Gastrocnemius medialis (tissue), 4 donors: ENCODE results near the gene THPO. TPM values are rescaled to one million over a fixed set of nuclear protein-coding genes. Genes with fewer than 3 reads are reported as not detected.

Source experiments
- ATAC-seq, 2 donors: fragments of 150-250 bp; one replicate each; pipeline ENCODE4 v1.9.1; 2016
- DNase-seq, 2 donors: peaks; one replicate each; pipeline ENCODE4 v3.0.0-alpha.2; 2019
- H3K27ac ChIP-seq, 4 donors: fragments of 200-600 bp; sonication (generic); 1 replicate in 1 of 4; 2 replicates in 3 of 4; pipeline ENCODE4 v1.5.1; 2016 to 2018; ENCODE audit warnings: mild to moderate bottlenecking in 2 of 4, moderate library complexity in 1 of 4
- H3K27me3 ChIP-seq, 3 donors: fragments of 200-600 bp; sonication (generic) in 2 of 3; 1 replicate in 1 of 3; 2 replicates in 2 of 3; pipeline versions ENCODE4 v1.5.1 to v1.6.0; 2016 to 2019; ENCODE audit warnings: mild to moderate bottlenecking in 1 of 3, moderate library complexity in 1 of 3
- H3K36me3 ChIP-seq, 2 donors: fragments of 200-600 bp; sonication (generic) in 1 of 2; one replicate each; pipeline ENCODE4 v1.5.1; 2017 to 2018
- H3K4me1 ChIP-seq, 2 donors: fragments of 200-600 bp; sonication (generic) in 1 of 2; one replicate each; pipeline ENCODE4 v1.5.1; 2016 to 2017; ENCODE audit warnings: mild to moderate bottlenecking in 2 of 2
- H3K4me3 ChIP-seq, 4 donors: fragments of 200-600 bp; sonication (generic) in 3 of 4; 1 replicate in 1 of 4; 2 replicates in 3 of 4; pipeline ENCODE4 v1.5.1; 2016 to 2019; ENCODE audit warnings: mild to moderate bottlenecking in 2 of 4
- H3K9me3 ChIP-seq, 3 donors: fragments of 200-600 bp; sonication (generic) in 2 of 3; 1 replicate in 1 of 3; 2 replicates in 2 of 3; pipeline ENCODE4 v1.5.1; 2016 to 2019
- CTCF ChIP-seq, 5 experiments: fragments of 450-650 bp in 3 of 5; fragments of 200-600 bp in 2 of 5; sonication (generic) in 2 of 5; IDR thresholded peaks in 4 of 5; conservative IDR thresholded peaks in 1 of 5; 1 replicate in 4 of 5; 2 replicates in 1 of 5; pipeline ENCODE4 v1.5.1; 2016 to 2019; ENCODE audit warnings: antibody characterized with exemption in 5 of 5, mild to moderate bottlenecking in 3 of 5, moderate library complexity in 3 of 5
- POLR2A ChIP-seq, 2 donors: fragments of 450-650 bp; IDR thresholded peaks; one replicate each; pipeline ENCODE4 v1.6.1; 2017; ENCODE audit warnings: antibody characterized with exemption in 2 of 2, mild to moderate bottlenecking in 2 of 2, moderate library complexity in 2 of 2
- in situ Hi-C, 4 donors: fragments of 200-750 bp; cut with MboI; loops; one replicate each; pipeline versions ENCODE4 v1.15.0 to v1.8.0; 2017; ENCODE audit warnings: low sequenced_read_pairs in 4 of 4
- intact Hi-C: fragments of 100-400 bp; cut with DNase I; formaldehyde crosslinking; loops from one replicate; pipeline ENCODE4 v1.15.1; 2023; ENCODE audit warnings: low total_unique reads
- total RNA-seq, 4 donors: library from RNA; depleted of rRNA; stranded (reverse); fragments of >200 nt; gene quantifications; one replicate each; pipeline versions ENCODE4 v1.1.0 to v1.2.3, GENCODE V29; 2016

The THPO gene
- total RNA-seq, 4 donors from 2014 or later, result 0.36 to 2.5 (median 0.69) TPM; not detected in 1

GRCh38 chr3:184337981-184338380 lies 40.0 kb downstream of the THPO start:
- Histone ChIP-seq H3K27me3 (no peaks in the 10 kb centered on the region), H3K4me1 (peaks cover 35 to 38% of the 10 kb centered on the region in 2 donors), H3K4me3 (peak overlapping the region; percentile 20 to 36 (median 29)), H3K9me3 (no peaks in the 10 kb centered on the region), H3K27ac (peak overlapping the region; percentile 98 to 99 (median 98)), H3K36me3 (peaks cover 0 to 40% of the 10 kb centered on the region in 2 donors)
- in situ Hi-C loops (no loop called here), intact Hi-C loops (loop anchor here (1.0 to 10.0 kb wide), 4 partner anchors 23 to 1033 kb away; partner anchors contain the start of genes EIF4G1 and PSMD2)
- ATAC-seq (no peak), DNase-seq (no peak)
- TF ChIP-seq CTCF (IDR thresholded peaks at IDR 0.05 in 4 of 5, conservative IDR thresholded peaks at IDR 0.05 in 1 of 5), result no peak
- no peak for TF ChIP-seq POLR2A (IDR thresholded peaks at IDR 0.05)

- DNase-seq, result peak in 1 of 2 donors; percentile 74
- Histone ChIP-seq H3K4me3 (peak within 1 kb of the TSS; percentile 75 to 90 (median 82)), H3K9me3 (no peaks in the 10 kb centered on the region), H3K27ac (peak within 1 kb of the TSS; percentile 98 to 99 (median 98)), H3K27me3 (no peaks in the 10 kb centered on the region), H3K4me1 (peaks cover 38% of the 10 kb centered on the region in 2 donors), H3K36me3 (peaks cover 0 to 40% of the 10 kb centered on the region in 2 donors)
- no peak for TF ChIP-seq POLR2A (IDR thresholded peaks at IDR 0.05)
- no peak for TF ChIP-seq CTCF (IDR thresholded peaks at IDR 0.05 in 4 of 5, conservative IDR thresholded peaks at IDR 0.05 in 1 of 5)
- intact Hi-C loops (loop anchor here (1.0 to 10.0 kb wide), 4 partner anchors 23 to 1033 kb away; partner anchors contain the start of genes EIF4G1 and PSMD2), in situ Hi-C loops (no loop called here)
- peak; percentile 31 to 52 for ATAC-seq
These were observed 40.6 kb downstream of the THPO start, which contains the start of gene FAM131A for GRCh38 chr3:184337399-184337714. FAM131A (plus strand) TSS chr3:184337600; CDS start chr3:184337631, 31 bp downstream.

- H3K4me1 ChIP-seq, result peaks cover 38 to 44% of the 10 kb centered on the region in 2 donors
- H3K27ac ChIP-seq, result peak overlapping the region; percentile 98 to 99 (median 98)
- peaks cover 0 to 40% of the 10 kb centered on the region in 2 donors for H3K36me3 ChIP-seq
- H3K27me3 ChIP-seq, result no peaks in the 10 kb centered on the region
- TF ChIP-seq CTCF (IDR thresholded peaks at IDR 0.05 in 4 of 5, conservative IDR thresholded peaks at IDR 0.05 in 1 of 5) (no peak), POLR2A (IDR thresholded peaks at IDR 0.05) (peak; percentile 60 to 74)
- peak; percentile 68 for DNase-seq
- in situ Hi-C loops, result no loop called here
- no peaks in the 10 kb centered on the region for H3K9me3 ChIP-seq
- H3K4me3 ChIP-seq, result peak overlapping the region; percentile 75 to 90 (median 82)
- ATAC-seq, result peak; percentile 79 to 85
- intact Hi-C loops, result loop anchor here (1.0 to 10.0 kb wide), 4 partner anchors 22 to 1032 kb away; partner anchors contain the start of genes EIF4G1 and PSMD2
These were observed 41.2 kb downstream of the THPO start for GRCh38 chr3:184336547-184337398.

GRCh38 chr3:184335661-184336546 lies 42.1 kb downstream of the THPO start:
- H3K27ac ChIP-seq, result peak overlapping the region; percentile 98 to 99 (median 98)
- TF ChIP-seq CTCF (IDR thresholded peaks at IDR 0.05 in 4 of 5, conservative IDR thresholded peaks at IDR 0.05 in 1 of 5), result no peak
- TF ChIP-seq POLR2A (IDR thresholded peaks at IDR 0.05), result peak; percentile 92 to 93
- peaks cover 38 to 47% of the 10 kb centered on the region in 2 donors for H3K4me1 ChIP-seq
- intact Hi-C loops (loop anchor here (2.0 to 10.0 kb wide), 4 partner anchors 15 to 1031 kb away; partner anchors contain the start of genes EIF4G1 and PSMD2), in situ Hi-C loops (no loop called here)
- H3K36me3 ChIP-seq, result peaks cover 0 to 42% of the 10 kb centered on the region in 2 donors
- ATAC-seq (peak; percentile 53 to 60), DNase-seq (peak; percentile 69 to 79)
- H3K27me3 ChIP-seq, result no peaks in the 10 kb centered on the region
- H3K4me3 ChIP-seq, result peak overlapping the region; percentile 75 to 90 (median 82)
- H3K9me3 ChIP-seq, result no peaks in the 10 kb centered on the region
